Activated CD8-positive, alpha-beta memory T cell treated with anti-CD3 and anti-CD28 coated beads, Interleukin-2, amount 50 U/mL, for 48 hours (primary cell): Measurements from ENCODE around the gene ESRRG.
"Not testable (repeated sequence)": the region's sequence is repeated elsewhere in the genome, so short reads cannot be mapped to it uniquely, and the experiment has no call there.

Experiments
- DNase-seq: peaks from one replicate; pipeline ENCODE4 v3.0.0-alpha.2; 2020

The ESRRG gene

DNA sequence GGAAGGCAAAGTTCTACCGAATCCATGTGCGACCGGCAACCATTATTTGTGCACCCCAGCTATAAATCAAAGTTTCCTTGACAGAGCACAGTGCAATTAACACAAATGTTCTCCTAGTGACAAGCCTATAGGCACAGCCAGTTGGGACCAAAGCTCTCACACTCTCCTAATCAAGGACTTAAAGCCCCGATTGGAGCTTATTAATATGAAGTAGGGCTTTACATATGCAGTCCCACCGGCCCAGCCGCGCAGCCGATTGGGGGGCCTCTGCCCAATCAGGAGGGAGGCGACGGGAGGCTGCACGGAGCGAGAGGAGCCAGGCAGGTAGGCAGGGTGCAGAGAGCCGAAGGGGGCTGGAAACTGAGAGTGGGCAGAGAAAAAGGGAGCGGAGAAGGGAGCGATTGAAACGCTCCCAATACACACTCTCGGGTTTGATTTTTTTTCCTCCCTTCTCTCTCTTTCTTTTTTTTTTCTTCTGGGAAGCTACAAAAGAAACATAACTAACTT, at the start of gene ESRRG:
TSS of gene ESRRG (minus strand) at position 156 of the 507 bp plus-strand sequence. CDS start at position 26, 130 bp downstream.
- no peak for DNase-seq

DNA sequence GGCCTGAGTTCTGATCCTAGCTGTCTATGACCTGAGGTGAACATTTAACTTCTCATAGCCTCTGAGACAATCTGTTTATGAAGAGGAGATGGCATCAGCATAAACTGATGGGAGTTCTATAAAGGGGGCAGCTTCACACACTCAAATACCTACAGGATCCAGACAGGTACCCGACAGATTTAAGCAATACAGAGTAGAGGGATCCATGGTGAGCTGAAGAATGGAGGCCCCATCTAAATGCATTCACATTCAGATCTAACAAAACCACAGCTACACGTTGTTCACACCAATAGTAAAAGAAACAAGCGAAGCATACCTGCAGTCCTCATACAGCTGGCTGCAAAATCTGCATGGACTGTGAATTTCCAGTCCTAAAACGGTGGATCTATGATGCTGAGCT, 48.7 kb upstream of the ESRRG start:
- DNase-seq, result no peak

GRCh38 chr1:216766633-216767327, 43.6 kb upstream of the ESRRG start:
- no peak for DNase-seq

GRCh38 chr1:216765346-216766300, 42.4 kb upstream of the ESRRG start:
- DNase-seq, result no peak

DNA sequence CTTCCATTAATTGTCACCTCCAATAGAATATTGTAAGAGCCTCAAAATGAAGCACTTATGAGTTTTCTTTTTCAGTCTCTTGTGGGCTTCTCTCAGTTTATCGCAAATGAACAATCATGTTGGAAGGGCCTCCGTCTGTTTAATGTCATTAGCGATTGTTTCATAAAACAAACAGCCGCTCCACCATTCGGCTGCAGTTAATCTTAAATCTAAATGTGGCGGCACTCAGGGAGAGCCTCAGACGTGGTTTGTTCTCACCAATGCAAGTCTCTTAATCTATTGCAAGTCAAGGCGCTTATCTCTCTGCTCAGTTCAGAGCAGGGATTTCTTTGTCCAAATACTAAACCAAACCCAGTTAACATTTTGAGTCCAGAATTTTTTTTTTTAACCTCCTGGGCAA, 34.9 kb upstream of the ESRRG start:
- DNase-seq, result no peak

DNA sequence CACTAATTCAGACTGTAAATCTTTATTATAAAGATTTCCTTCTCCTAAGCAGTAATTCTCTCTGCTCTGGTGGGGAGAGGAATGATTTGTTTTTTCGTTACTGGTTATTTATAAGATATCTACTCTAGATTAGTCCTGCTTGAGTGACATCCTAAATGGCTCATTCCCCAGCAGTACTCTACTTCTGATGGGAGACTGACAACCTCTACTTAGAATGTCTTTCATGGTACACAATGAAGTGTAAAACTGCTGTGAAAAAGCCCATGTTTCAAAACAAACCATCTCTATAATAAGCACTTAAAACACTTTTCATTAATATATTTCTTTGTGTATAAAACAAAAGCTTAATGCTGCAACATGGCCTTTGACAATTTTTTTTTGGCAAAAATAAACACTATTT, 33.9 kb upstream of the ESRRG start:
- no peak for DNase-seq

DNA sequence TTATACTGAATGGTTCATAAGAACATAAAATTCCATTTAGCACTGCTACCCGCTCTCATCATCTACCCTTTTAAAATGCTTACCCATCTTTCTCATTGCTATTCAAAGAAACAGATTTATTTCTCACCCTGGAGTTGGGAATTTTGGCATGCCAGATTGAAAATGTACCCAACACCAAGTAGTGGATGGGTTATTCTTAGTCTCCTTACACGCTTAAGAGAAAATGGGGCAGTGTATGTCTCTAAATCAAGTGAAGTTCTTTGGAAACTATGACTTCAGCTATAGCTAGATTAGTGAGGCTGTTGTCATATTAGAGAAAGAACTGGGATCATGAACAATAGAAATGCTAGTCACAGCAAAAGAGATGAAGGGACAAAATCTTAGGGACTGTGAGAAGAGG, 27.7 kb upstream of the ESRRG start:
- no peak for DNase-seq

DNA sequence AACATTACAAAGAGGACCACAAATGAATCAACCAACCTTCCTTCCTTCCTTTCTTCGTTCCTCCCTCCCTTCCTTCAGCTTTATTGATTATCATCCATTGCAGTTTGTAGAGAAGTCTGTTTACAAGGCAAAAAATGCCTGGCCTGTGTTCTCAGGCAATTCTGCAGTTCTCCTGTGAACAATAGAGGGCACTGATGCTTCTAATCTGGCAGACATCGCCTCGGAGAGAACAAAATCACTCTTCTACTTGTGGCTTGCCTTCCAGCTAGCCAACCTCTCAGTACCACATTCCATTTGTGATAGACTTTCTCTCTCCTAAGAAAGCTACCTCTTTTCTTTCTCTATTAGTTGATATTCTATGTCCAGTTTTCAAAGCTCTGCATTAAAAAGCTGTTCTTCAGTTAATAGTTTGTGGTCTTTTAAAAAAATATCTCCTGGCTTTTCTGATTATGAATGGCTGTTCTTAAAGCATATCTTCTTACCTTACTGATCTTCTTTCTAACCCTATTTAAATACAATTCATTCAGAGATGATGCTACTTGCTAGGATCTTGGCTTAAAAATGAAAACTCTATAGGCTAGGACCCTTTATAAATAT, 26.9 kb upstream of the ESRRG start:
- no peak for DNase-seq

DNA sequence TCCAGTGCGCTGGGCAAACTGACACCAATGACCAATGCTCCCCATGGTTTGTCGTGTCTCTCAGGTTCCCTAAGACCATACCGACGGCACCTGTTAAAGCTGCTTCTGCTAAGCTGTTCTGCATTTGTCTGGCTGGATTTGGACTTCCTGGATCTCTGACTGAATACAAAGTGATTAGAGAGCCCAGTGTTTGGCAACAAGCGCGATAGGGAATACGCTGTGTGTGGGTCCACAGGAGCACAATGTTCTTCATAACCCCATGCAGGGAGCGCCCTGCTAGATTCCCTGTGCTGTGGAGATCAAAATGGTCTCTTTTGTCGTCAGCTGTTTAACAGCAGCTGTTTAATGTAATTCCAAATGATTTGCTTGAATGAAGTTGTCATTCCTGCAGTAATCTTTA, 26.0 kb upstream of the ESRRG start:
- no peak for DNase-seq

DNA sequence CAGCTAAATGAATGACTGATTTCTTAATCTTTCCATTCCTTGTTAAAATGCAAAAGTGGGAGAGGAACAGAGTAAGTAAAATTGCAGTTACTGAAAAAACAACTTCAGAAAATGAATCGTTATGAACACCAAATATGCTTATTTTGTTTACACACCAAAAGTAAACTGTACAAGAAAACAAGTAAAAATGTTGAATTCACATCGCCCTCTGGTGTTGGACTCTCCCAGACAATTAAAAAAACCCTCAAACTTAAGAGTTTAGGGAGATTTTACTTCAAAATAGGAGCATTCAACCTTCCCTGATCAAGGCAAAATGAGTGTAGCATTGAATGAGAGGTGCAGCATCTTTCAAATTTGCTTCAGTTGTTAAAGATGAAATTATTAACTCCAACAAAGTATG, 19.4 kb upstream of the ESRRG start:
- DNase-seq, result no peak

GRCh38 chr1:216740331-216740730, 17.1 kb upstream of the ESRRG start:
- DNase-seq, result no peak

DNA sequence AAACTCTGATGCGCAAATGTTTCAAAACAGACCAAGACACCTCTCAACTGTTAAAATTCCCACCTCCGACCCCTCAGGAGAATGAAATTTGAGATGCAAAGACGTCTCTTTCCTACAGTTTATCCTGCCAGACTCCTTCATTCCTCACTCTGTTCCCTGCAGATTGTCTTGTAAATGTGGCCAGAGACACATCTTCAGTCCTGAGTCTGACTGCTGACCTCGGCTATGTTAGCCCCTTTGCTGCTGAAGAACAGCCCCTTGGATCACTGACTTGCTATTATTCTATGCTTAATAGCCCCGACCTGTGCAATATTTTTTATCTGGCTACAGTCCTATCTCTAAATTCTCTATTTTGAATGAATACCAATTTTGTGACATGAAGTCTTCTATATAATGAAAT, 16.6 kb upstream of the ESRRG start:
- DNase-seq, result no peak

- DNase-seq, result no peak
Observed at GRCh38 chr1:216732121-216732520, 8.9 kb upstream of the ESRRG start.

GRCh38 chr1:216731562-216731961, 8.3 kb upstream of the ESRRG start:
- DNase-seq, result no peak

- DNase-seq, result no peak
Observed at GRCh38 chr1:216726435-216726834, 3.2 kb upstream of the ESRRG start.

- DNase-seq, result no peak
Observed at GRCh38 chr1:216722821-216723220, 408 bp downstream of the ESRRG start.

DNA sequence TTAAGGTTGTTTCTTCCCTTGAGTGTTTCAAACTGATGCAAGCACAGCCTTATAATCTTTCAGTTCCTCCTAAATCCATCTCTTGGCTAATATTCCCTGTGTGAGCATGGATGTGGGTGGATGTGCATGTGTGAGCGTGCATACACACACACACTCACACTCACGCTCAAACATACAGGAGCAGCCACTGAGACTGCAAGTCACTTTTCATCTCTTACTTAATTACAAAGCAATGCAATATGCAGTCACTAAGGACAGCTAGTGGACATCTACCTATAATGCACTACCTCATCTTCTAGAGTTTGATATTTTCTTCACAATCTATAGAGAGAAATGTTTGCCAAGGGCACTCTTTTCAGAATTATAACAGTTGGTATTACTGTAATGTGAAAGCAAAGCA, 1.4 kb downstream of the ESRRG start:
- no peak for DNase-seq

DNA sequence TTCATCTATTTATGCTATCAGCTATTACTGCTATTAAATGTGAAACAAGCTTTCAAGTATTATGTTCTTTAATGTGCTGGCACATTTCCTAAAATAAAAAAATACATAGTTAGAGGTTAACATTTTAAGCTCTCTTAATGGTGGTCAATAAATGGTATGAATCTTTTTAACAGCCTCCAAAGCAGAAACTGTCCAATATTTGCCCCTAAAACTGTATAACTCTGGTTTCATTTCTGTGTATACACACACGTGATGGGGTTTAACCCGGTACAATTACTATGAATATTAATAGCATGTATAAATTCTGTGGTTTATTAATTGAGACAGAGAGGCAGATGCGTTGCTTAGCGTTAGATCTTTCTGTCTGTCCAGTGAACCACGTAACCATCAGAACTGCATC, 2.2 kb downstream of the ESRRG start:
- no peak for DNase-seq

GRCh38 chr1:216711712-216712111, 11.5 kb downstream of the ESRRG start:
- no peak for DNase-seq

DNA sequence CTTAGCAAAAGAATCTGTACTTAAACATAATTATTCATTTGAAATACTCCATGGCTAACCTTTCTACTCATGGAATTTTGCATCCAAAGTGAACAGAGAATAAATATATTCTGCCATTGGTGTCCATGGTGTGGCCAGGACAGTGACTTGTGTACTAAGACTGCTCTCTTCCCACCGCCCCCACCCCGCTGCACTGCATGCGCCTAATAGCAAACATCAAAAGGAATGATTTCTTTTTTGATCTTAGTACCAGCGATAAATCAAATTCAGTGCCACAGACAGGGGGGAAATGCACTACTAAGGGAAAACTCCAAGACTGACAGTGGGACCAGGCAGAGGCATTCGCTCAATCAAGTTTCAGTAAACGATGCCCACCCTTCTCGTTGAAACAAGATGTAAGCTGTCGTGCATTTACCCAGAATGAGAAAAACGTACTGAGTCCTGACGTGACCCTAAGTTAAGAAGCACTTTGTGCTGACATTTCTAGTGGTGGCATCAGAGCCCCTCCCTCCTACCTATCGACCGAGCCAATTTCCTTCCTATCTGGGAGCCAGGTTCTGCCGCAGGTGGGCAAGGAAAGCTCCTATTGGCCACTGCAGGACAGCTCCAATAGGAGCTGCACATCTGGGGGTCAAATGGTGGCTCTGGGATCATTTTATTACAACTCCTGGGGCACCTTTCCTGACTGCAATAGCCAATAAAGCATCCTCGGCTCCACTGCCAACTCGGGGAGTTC, 12.5 kb downstream of the ESRRG start:
- no peak for DNase-seq

DNA sequence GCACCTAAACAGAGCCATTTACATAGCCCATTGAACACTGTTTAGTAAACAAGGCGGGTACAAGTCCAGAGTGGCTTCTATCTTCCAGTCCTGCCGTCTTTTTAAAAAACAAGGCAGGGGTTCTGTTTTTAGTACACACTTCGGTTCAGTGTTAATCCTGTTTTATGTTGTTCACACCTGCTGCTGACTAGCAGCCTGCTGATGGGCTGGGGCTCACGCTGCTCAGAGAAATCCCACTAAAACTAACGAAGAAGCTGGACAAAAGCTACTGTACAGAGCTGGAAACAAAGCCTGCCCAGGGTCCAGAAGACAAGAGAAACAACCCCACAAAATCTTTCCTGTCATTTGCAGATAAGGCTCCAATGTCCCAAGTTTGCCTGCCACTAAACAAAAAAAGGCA, 13.2 kb downstream of the ESRRG start:
- DNase-seq, result no peak

- no peak for DNase-seq
Observed at GRCh38 chr1:216705676-216706075, 17.6 kb downstream of the ESRRG start.

DNA sequence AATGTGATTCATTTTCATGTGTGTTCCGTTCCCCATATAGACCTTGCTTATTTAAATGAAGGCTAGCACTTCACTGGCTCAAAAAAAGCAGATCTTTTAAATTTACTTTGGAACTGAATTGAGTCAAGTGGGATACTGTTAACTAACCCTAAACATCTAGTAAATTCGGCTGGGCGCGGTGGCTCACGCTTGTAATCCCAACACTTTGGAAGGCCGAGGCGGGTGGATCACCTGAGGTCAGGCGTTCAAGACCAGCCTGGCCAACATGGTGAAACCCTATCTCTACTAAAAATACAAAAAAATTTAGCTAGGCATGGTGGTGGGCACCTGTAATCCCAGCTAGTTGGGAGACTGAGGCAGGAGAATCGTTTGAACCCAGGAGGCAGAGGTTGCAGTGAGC, 19.2 kb downstream of the ESRRG start:
- not testable (repeated sequence) for DNase-seq
